Putamen (tissue), 1 donor: ENCODE data around the gene MRPS14.
"Not testable (repeated sequence)": the region's sequence is repeated elsewhere in the genome, so short reads cannot be mapped to it uniquely, and the experiment has no call there.

ENCODE experiments used
- DNase-seq: peaks from one replicate; pipeline ENCODE4 v3.0.0-alpha.2; 2016; ENCODE audit warnings: low spot score

Gene MRPS14

GRCh38 chr1:175023043-175023921 is at the start of gene MRPS14:
Gene MRPS14, minus strand, starts transcription at chr1:175023425. Its CDS starts 17 bp downstream, at chr1:175023408.
- DNase-seq = peak; percentile 97

GRCh38 chr1:175072099-175072951 is 49.1 kb upstream of the MRPS14 start:
- DNase-seq = peak; percentile 7

DNA sequence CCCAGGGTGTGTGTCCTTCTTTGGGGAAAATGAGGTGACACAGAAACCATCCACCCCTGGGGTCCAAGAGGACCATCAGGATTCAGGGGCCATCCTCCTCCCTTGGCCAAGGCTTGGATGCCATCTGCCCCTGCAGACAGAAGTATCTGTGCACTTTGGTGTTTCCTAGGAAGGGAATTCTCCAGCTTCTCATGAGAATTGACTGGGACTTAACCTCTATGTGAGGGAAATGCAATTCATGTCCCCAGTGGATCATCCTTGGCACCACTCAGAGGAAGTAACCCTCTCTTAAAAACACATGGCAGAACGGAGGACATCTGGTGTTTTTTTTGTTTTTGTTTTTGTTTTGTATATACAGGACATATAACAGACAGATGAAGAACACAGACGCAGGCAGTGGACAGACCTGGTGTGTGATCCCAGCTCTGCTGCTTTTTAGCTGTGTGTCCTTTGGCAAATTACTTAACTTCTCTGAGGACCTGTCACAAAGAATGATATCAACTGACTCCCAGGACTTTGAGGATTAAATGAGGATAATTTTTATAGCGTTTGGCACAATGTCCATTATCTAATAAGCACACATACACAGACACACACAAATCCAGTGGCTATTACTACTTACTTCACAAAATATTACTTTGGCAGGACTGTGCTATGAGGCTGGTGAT is 48.2 kb upstream of the MRPS14 start:
- DNase-seq = no peak

GRCh38 chr1:175070818-175071217 is 47.6 kb upstream of the MRPS14 start:
- DNase-seq = no peak

GRCh38 chr1:175067362-175068106 is 44.3 kb upstream of the MRPS14 start, which contains the start of gene TNN:
Gene TNN, plus strand, starts transcription at chr1:175067833. Its CDS starts 9,586 bp downstream, at chr1:175077419.
- DNase-seq = no peak

DNA sequence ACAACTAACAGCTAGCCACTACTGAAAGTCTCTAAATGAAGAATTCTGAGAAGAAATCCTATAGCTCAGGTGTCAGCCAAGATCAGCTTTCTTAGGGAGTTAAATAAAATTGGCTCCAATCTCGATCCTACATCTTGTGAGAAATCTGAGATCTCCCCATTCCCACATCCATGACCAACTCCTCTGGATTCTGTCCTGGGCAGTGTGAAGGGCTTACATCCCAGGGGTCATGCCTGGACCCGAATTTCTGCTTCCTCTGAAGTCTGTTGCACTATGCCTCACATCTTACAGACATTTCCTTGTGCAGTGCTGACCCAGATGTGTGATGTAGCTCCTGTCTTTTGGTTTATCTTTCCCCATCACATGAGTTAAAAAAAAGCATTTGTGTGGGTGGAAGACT is 39.6 kb upstream of the MRPS14 start:
- DNase-seq = no peak

DNA sequence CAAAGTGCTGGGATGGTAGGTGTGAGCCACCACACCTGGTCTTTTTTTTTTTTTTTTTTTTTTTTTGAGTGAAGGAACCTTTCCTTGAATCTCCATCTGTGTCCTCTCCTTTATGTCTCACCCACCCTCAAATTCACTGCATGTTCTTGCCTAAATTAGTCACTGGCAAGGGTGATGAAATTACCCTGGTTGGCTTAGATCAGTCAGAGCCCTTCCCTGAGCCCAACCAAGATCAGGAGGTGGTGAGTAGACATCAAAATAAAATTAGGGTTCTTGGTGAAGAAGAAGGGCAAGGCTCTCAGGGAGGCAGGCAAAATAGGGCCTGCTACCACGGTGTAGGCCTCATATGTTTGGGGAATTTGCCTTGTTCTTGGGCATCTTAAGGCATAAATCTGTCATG is 39.1 kb upstream of the MRPS14 start:
- DNase-seq = no peak

DNA sequence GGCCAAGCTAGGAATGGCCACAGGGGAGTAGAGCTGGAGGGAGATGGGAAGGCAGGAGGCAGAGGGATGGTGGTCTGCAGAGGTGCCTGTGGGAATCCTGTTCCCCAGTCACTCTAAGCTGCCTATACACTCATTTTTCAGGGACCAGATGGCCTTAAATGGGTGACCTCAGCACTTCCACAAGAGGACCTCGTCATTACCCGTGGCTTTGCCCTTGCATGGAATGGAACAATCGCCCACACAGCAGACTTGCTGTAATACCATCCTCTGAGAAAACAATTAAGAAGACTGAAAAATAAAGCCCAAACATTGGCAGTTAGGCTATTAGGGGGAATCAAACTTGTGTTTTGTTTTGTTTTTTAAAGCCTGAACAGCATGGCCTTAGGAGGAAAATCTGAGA is 31.5 kb upstream of the MRPS14 start:
- DNase-seq = no peak

DNA sequence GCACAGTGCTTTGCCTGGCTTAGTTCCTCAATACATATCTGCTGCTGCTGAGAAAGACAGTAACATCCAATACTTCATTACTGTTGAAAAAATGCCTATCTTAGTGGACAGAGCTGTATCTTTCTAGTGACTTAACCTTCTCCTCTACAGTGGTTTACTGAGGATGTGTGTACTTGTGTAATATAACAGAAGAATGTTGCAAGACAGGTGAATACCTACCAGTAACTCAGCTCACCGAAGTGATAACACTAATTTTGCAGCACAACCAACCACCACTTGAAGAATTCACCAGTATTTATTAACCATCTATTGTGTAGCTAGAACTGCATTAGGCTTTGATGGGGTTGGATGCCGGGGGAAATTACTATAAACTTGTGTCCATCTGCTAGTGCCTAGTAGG is 27.8 kb upstream of the MRPS14 start:
- no peak for DNase-seq

DNA sequence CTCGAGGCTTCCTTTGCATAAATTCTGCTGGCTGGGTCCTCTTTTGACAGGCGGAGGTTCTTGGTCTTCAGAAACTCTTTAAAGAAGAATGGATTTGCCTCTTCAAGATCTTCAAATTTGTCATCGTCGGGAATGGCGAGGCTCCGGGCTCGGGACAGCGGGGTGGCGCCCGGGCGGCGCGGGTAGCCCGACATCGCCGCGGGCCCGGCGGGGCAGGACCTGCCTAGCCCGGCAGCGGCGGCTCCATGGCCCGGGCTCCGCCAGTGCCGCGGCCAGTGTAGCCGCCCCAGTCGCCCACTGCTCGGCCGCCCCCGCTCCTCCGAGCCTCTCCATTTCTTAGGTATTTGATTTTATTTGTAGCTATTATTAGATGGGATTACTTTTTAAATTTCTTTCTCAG is 22.3 kb upstream of the MRPS14 start:
- no peak for DNase-seq

DNA sequence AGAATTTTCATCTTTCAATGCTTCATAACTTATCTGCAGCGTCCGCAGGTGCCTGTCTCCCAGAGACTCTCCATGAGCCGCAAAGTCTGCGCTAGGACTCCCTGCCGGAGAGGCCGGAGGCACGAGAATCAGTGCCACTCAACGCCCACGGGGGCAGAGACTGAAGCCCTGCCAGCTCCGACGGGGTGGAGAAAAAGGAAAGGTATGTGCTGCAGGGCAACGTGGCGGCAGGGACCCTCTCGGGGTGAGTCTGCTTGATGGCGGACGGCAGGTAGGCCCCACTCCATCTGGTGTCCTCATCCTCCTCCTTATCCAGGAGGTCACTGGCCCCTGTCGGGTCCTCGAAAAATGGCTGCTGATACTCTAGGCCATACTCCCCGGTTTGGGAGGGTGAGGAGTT is 21.9 kb upstream of the MRPS14 start:
- no peak for DNase-seq

GRCh38 chr1:175044591-175044990 is 21.4 kb upstream of the MRPS14 start:
- not testable (repeated sequence) for DNase-seq

- DNase-seq = no peak
Observed at GRCh38 chr1:175043824-175044223, 20.6 kb upstream of the MRPS14 start.

DNA sequence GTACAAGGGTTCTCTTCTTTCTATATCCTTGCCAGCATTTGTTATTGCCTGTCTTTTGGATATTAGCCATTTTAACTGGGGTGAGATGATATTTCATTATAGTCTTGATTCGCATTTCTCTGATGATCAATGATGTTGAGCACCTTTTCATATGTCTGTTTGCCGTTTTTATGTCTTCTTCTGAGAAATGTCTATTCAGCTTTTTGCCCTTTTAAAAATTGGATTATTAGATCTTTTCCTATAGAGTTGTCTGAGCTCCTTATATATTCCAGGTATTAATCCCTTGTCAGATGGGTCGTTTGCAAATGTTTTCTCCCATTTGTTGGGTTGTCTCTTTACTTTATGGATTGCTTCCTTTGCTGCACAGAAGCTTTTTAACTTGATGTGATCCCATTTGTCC is 19.4 kb upstream of the MRPS14 start:
- DNase-seq = no peak

GRCh38 chr1:175040324-175040879 is 17.2 kb upstream of the MRPS14 start:
- no peak for DNase-seq

- no peak for DNase-seq
Observed at GRCh38 chr1:175037416-175037815, 14.2 kb upstream of the MRPS14 start.

DNA sequence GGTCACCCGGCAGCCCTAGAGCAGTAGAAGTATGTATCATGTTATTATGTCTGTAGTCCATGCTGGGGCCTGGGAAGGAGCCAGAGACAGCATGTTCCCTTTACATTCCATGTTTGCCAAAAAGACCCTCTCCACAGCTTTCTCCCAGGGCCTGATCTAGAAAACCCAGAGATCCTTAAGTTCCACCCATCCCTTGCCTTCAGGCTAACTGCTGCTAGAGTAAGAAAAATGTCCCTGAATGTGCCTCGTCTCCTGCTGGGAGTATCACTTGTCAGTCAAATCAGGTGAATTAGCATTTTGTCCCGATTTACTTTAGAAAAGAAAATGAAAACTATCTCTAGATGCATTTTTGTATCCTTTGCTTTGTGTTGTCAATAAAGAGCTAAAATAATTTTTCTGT is 13.3 kb upstream of the MRPS14 start:
- no peak for DNase-seq

DNA sequence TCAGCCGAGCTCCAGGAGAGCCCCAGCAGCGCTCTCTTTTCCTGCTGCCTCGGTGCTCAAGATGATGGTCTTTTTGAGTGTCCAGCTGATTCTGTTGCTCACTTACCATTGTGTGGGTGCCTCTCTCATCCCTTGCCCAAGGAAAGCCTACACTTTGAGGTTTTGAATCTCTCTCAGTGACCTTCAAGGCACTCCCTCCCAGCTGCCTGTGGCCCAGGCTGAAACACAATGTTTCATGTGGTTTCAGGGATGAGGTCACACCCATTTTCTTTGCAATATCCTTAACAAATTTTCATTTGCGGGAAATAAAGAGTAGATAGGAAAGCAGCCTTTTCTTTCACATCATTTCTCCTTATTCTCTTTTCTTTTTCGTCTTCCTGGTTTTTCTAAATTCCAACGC is 12.6 kb upstream of the MRPS14 start:
- DNase-seq = no peak

DNA sequence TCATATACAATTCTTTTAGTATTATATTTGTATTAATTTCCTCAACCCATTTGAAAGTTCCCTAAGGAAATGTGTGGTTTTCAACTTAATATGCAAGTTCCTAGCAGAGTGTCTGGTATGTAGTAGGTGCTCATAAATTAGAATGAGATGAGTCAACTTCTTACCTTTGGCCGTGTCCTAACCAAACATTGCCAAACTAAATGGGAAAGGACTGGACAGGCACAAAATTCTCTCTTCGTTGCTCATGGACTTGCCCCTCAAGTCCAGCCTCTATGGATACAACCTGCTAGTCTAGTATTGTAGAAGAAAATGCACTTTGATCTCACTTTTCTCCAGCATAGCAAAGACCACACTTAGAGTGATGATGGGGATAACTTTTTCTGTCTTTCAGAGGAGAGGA is 11.6 kb upstream of the MRPS14 start:
- no peak for DNase-seq

- DNase-seq = no peak
Observed at GRCh38 chr1:175033953-175034352, 10.7 kb upstream of the MRPS14 start.

GRCh38 chr1:175024773-175025172 is 1.5 kb upstream of the MRPS14 start:
- DNase-seq = no peak

DNA sequence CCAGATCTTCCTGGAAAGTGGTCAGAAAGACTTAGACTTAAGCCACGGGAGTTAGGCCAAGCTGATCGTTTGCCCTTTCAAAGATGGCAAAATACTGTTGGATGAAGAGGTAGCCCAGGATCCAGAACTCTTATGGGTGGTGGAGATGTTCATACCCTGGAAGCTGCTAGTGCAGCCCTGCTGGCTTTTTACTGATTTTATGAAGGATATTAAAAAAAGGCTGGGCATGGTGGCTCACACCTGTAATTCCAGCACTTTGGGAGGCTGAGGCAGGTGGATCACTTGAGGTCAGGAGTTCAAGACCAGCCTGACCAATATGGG is 657 bp upstream of the MRPS14 start:
- not testable (repeated sequence) for DNase-seq
